Measurements from ENCODE around the gene CA5B. TPM values are rescaled to one million over a fixed set of nuclear protein-coding genes. Genes with fewer than 3 reads are reported as not detected.

CA5B gene
- total RNA-seq, 4 donors from 2014 or later: 9.9 to 31.6 (median 14.9) TPM

DNA sequence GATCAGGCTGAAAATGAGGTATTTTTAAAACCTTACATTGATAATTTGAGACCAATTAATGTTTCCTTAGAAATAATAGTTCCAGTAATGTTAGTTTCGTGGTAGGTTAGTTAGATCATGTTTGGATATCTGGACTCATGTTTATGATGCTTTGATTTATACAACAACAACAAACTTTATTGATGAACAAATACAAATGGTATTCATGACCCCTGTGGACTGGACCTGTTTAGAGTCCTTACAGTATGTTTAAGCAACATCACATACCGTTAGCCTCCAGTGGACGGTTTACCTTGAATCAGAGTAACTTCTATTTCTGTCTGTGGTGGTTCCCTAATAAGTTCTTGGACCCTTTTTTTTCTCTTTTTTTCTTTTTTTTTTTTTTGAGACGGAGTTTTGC lies 70.2 kb downstream of the CA5B start:
- WGBS, 2 donors: 95 to 98% methylated on average over 4 of the region's 4 CpGs
- TF ChIP-seq, protein P1, sequence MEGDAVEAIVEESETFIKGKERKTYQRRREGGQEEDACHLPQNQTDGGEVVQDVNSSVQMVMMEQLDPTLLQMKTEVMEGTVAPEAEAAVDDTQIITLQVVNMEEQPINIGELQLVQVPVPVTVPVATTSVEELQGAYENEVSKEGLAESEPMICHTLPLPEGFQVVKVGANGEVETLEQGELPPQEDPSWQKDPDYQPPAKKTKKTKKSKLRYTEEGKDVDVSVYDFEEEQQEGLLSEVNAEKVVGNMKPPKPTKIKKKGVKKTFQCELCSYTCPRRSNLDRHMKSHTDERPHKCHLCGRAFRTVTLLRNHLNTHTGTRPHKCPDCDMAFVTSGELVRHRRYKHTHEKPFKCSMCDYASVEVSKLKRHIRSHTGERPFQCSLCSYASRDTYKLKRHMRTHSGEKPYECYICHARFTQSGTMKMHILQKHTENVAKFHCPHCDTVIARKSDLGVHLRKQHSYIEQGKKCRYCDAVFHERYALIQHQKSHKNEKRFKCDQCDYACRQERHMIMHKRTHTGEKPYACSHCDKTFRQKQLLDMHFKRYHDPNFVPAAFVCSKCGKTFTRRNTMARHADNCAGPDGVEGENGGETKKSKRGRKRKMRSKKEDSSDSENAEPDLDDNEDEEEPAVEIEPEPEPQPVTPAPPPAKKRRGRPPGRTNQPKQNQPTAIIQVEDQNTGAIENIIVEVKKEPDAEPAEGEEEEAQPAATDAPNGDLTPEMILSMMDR (IDR thresholded peaks at IDR 0.05): no peak
- TF ChIP-seq POLR2A (IDR thresholded peaks at IDR 0.05): no peak
- peaks cover 30 to 31% of the 10 kb centered on the region in 2 donors for H3K36me3 ChIP-seq

DNA sequence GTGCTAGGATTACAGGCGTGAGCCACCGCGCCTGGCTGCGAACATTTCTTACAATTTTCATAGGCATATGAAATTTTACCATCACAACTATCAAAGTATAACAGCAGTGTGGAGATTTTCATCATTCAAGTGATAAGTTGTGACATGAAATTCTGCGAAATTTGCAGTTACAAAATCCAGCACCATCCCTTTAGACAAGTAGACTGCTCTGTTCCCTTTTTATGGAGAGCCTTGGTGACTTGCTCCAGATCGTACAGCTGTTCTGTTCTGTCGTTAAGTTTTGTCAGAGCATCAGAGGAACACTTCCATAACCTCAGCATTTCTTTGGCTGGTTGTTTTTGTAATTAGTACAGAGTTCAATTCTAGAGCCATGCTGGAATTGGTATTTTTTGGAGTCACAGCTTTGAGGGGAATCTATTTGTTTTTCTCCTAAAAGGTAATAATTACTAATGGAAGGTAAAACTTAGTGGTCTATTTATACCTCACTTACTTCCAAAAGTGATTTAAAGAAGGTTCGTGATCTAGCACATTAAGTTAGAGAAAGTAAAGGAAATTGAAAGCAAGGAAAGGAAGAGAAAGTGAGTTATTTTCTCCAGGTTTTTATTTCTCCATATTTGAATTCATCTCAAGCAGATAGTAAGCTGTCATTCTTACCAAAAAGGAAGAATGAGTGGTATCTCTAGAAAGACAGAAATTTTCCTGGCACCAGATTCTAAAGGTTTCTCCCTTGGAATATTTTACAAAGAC lies 74.3 kb downstream of the CA5B start:
- peaks cover 21 to 33% of the 10 kb centered on the region in 2 donors for H3K36me3 ChIP-seq
- TF ChIP-seq, protein P1 (IDR thresholded peaks at IDR 0.05): no peak
- TF ChIP-seq POLR2A (IDR thresholded peaks at IDR 0.05): no peak
- intact Hi-C loops (cut with DNase I): no loop called here
- H3K4me1 ChIP-seq: no peaks in the 10 kb centered on the region
- H3K27ac ChIP-seq: no peak overlapping the region
- H3K27me3 ChIP-seq: no peaks in the 10 kb centered on the region
- WGBS, 2 donors: 94% methylated on average over 8 of the region's 8 CpGs
- no peak for DNase-seq
- no peak overlapping the region for H3K4me3 ChIP-seq (replicated peaks in 1 of 3)
- no peaks in the 10 kb centered on the region for H3K9me3 ChIP-seq

More for the DNA sequence above, 70.2 kb downstream of the CA5B start:
- Histone ChIP-seq H3K4me1 (no peaks in the 10 kb centered on the region), H3K4me3 (replicated peaks in 1 of 3) (no peak overlapping the region), H3K9me3 (no peaks in the 10 kb centered on the region), H3K27me3 (no peaks in the 10 kb centered on the region), H3K27ac (no peak overlapping the region)
- no peak for DNase-seq
- intact Hi-C loops (cut with DNase I): no loop called here

DNA sequence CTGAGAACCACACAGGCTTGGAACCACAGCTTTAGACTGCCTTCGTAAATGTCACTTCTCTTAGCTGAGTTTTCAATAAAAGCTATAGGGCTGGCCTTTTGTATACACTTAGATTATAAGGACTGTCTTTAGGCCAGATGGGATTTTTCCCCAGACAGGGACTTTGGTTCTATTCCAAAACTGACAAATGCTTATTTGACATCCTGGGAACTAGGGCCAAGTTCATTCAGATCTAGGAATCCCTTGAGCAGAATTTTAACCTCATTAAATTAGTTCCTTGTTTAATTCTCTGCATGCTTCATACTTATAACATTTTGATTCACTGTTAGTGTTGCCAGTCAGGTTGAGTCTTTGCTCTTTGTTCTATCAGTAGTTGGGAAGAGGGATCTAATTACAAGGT lies 75.3 kb downstream of the CA5B start:
- intact Hi-C loops (cut with DNase I): no loop called here
- TF ChIP-seq, protein P1 (IDR thresholded peaks at IDR 0.05): no peak
- no peak for TF ChIP-seq POLR2A (IDR thresholded peaks at IDR 0.05)
- Histone ChIP-seq H3K27ac (no peak overlapping the region), H3K27me3 (no peaks in the 10 kb centered on the region), H3K9me3 (no peaks in the 10 kb centered on the region), H3K36me3 (peaks cover 23 to 36% of the 10 kb centered on the region in 2 donors), H3K4me3 (replicated peaks in 1 of 3) (no peak overlapping the region), H3K4me1 (no peaks in the 10 kb centered on the region)
- no peak for DNase-seq
- WGBS, 2 donors: 100% methylated on average over 1 of the region's 1 CpG; no CpG with 5 or more reads in 1 of the 2 donors

DNA sequence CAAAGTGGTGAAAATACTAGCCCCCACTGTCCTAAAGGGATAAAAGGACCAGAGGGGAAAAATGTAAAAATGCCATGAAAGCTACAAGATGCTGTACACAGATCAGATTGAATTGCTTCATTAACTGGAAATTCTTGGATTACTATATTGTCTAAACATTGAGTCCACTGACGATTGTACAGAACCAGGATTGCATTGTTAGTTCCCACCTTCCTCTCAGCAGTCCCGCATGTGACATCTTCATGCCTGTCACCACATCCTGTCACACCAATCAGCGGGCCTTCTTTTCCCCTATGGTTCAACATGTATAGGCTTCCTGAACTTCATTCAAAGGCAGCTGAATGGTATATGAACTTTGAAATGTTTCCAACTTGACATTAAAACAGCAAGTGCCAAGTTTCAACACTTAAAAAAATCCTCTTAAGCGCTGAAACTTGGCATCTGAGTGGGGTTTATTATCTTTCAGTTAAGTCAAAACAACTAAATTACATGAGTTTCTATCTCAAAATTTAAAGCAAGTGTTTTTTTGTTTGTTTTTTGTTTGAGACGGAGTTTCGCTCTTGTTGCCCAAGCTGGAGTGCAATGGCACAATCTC lies 76.8 kb downstream of the CA5B start:
- Histone ChIP-seq H3K36me3 (peaks cover 21 to 33% of the 10 kb centered on the region in 2 donors), H3K27me3 (no peaks in the 10 kb centered on the region), H3K9me3 (no peaks in the 10 kb centered on the region), H3K4me1 (no peaks in the 10 kb centered on the region), H3K4me3 (replicated peaks in 1 of 3) (no peak overlapping the region), H3K27ac (no peak overlapping the region)
- TF ChIP-seq POLR2A (IDR thresholded peaks at IDR 0.05): no peak
- TF ChIP-seq, protein P1 (IDR thresholded peaks at IDR 0.05): no peak
- WGBS, 2 donors: 84 to 96% methylated on average over 6 of the region's 6 CpGs
- intact Hi-C loops (cut with DNase I): no loop called here
- no peak for DNase-seq

DNA sequence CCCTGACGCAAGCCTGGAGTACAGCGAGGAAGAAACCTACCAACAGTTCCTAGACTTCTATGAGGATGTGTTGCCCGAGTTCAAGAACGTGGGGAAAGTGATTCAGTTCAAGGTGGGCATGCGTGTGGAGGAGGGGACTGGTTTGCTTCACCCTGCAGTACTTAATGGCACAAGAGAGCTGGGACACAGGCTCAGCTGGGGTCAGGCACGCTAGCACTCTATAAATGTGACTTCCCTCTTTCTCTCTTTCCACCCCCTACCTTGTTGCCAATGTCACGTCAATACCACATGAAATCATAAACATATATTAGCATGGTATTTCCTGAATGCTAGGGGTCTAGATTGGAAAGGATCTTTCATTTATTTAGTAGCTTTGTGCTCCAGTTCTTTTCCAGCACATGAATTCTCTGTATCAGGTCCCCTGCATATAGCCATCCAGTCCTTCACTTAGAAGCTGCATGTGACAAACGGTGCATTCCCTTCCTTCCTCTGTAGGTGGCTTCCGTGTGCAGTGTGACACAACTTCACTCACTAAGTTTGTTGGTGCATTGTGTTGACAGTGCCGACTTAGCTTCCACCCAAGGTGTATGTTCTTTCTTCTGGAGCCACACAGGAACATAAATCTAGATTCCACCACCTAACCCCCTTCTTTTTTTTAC lies 77.8 kb downstream of the CA5B start:
- Histone ChIP-seq H3K36me3 (peaks cover 23 to 39% of the 10 kb centered on the region in 2 donors), H3K9me3 (no peaks in the 10 kb centered on the region), H3K27ac (no peak overlapping the region), H3K27me3 (no peaks in the 10 kb centered on the region), H3K4me1 (no peaks in the 10 kb centered on the region), H3K4me3 (replicated peaks in 1 of 3) (no peak overlapping the region)
- TF ChIP-seq, protein P1 (IDR thresholded peaks at IDR 0.05): no peak
- TF ChIP-seq POLR2A (IDR thresholded peaks at IDR 0.05): no peak
- 74 to 77% methylated on average over 10 of the region's 10 CpGs for WGBS, 2 donors
- intact Hi-C loops (cut with DNase I): no loop called here
- DNase-seq: no peak

Measured in thyroid gland (tissue), 4 donors.